DND-41 (cell line): Measurements from ENCODE around the gene LRRC72.

Experiments used
- ATAC-seq: fragments of 200-7000 bp; cut with Tn5 transposase; 3 replicates; pipeline ENCODE4 v1.9.1; 2021; ENCODE audit warnings: low read depth; ENCODE audit not compliant: insufficient read depth
- DNase-seq: peaks from one replicate; pipeline ENCODE4 v3.0.0-alpha.2; 2020
- H2AFZ ChIP-seq: 2 replicates; pipeline ENCODE4 v1.6.0; 2012; ENCODE audit warnings: low read depth, low read length
- H3K27ac ChIP-seq: 2 replicates; pipeline ENCODE4 v1.5.1; 2012; ENCODE audit warnings: low read length, inconsistent platforms
- H3K27me3 ChIP-seq: fragments of 200-600 bp; sonication (generic); 2 replicates; pipeline ENCODE4 v1.6.0; 2012; ENCODE audit warnings: low read length, mild to moderate bottlenecking, inconsistent platforms; ENCODE audit not compliant: insufficient read depth, poor library complexity
- H3K36me3 ChIP-seq: 2 replicates; pipeline ENCODE4 v1.5.1; 2012; ENCODE audit warnings: low read length, inconsistent platforms; ENCODE audit not compliant: insufficient read depth
- H3K4me1 ChIP-seq: 2 replicates; pipeline ENCODE4 v1.5.1; 2012; ENCODE audit warnings: mild to moderate bottlenecking, low read length; ENCODE audit not compliant: insufficient read depth
- H3K4me2 ChIP-seq: 2 replicates; pipeline ENCODE4 v1.6.0; 2012; ENCODE audit warnings: mild to moderate bottlenecking, moderate library complexity, low read length, inconsistent platforms; ENCODE audit not compliant: insufficient read depth
- H3K4me3 ChIP-seq, 2 experiments: fragments of 200-600 bp in 1 of 2; shearing (Covaris generic) in 1 of 2; 2 replicates each; pipeline ENCODE4 v1.5.1; 2012 to 2016; ENCODE audit warnings: inconsistent platforms in 2 of 2, low read length in 2 of 2, mild to moderate bottlenecking in 2 of 2, low read depth in 1 of 2, moderate library complexity in 1 of 2
- H3K79me2 ChIP-seq: 2 replicates; pipeline ENCODE4 v1.6.0; 2012; ENCODE audit warnings: low read length, inconsistent platforms; ENCODE audit not compliant: insufficient read depth
- H3K9ac ChIP-seq: 2 replicates; pipeline ENCODE4 v1.6.0; 2012; ENCODE audit warnings: low read depth, mild to moderate bottlenecking, inconsistent platforms, low read length, moderate library complexity
- H3K9me3 ChIP-seq: 2 replicates; pipeline ENCODE4 v1.5.1; 2012; ENCODE audit warnings: low read length, moderate library complexity, mild to moderate bottlenecking, inconsistent platforms; ENCODE audit not compliant: insufficient read depth, severe bottlenecking
- H4K20me1 ChIP-seq: 2 replicates; pipeline ENCODE4 v1.6.0; 2012; ENCODE audit warnings: low read length; ENCODE audit not compliant: insufficient read depth
- CTCF ChIP-seq: IDR thresholded peaks from 2 replicates; pipeline ENCODE4 v1.5.1; 2012; ENCODE audit warnings: borderline replicate concordance, low read length, moderate library complexity, mild to moderate bottlenecking; ENCODE audit not compliant: poor library complexity, severe bottlenecking; ENCODE audit errors: extremely low read depth
- EZH2 ChIP-seq: IDR thresholded peaks from 3 replicates; pipeline ENCODE4 v1.6.1; 2012; ENCODE audit warnings: borderline replicate concordance, low read depth, mild to moderate bottlenecking, moderate library complexity, low read length, inconsistent platforms; ENCODE audit not compliant: severe bottlenecking

The LRRC72 gene

DNA sequence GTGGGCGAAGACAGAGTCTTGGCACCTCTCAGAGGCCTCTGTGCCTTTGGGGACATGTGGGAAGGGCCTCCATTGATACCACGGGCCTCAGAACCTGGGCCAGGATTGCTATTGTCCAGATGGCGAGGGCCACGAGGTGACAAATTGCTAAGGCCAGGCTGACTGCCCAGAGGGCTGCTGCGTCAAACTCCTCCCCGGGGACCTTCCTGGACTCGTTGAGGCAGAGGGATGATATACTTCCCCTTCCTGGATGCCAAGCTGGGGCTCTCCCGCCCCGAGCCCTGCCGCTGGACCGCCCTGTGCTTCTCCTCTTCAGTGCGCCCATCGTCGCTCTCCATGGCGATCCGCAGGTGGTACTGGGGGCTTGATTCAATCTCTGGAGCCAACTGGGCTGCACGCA, 58.9 kb downstream of the LRRC72 start:
- Histone ChIP-seq H3K4me3 (no peak overlapping the region), H2AFZ (no peak overlapping the region), H3K4me2 (no peak overlapping the region), H3K9me3 (no peaks in the 10 kb centered on the region), H3K4me1 (no peaks in the 10 kb centered on the region), H3K27me3 (no peaks in the 10 kb centered on the region), H3K79me2 (no peaks in the 10 kb centered on the region), H4K20me1 (no peaks in the 10 kb centered on the region), H3K9ac (no peak overlapping the region), H3K27ac (no peak overlapping the region), H3K36me3 (no peaks in the 10 kb centered on the region)
- ATAC-seq (no peak), DNase-seq (no peak)
- no peak for TF ChIP-seq CTCF
- no peak for TF ChIP-seq EZH2

- no peaks in the 10 kb centered on the region for H3K36me3 ChIP-seq
- H2AFZ ChIP-seq: no peak overlapping the region
- H3K4me2 ChIP-seq: no peak overlapping the region
- H3K9me3 ChIP-seq: no peaks in the 10 kb centered on the region
- no peak overlapping the region for H3K9ac ChIP-seq
- no peak for TF ChIP-seq EZH2
- no peak for TF ChIP-seq CTCF
- ATAC-seq: no peak
- no peak overlapping the region for H3K27ac ChIP-seq
- no peak overlapping the region for H3K4me3 ChIP-seq
- no peaks in the 10 kb centered on the region for H4K20me1 ChIP-seq
- DNase-seq: no peak
- H3K4me1 ChIP-seq: no peaks in the 10 kb centered on the region
- no peaks in the 10 kb centered on the region for H3K27me3 ChIP-seq
- H3K79me2 ChIP-seq: no peaks in the 10 kb centered on the region
These were observed 59.7 kb downstream of the LRRC72 start for GRCh38 chr7:16586081-16586874.

- Histone ChIP-seq H3K36me3 (no peaks in the 10 kb centered on the region), H3K27ac (no peak overlapping the region), H3K4me3 (no peak overlapping the region), H3K9me3 (no peaks in the 10 kb centered on the region), H3K27me3 (no peaks in the 10 kb centered on the region), H4K20me1 (no peaks in the 10 kb centered on the region), H2AFZ (no peak overlapping the region), H3K4me1 (no peaks in the 10 kb centered on the region), H3K4me2 (no peak overlapping the region), H3K9ac (no peak overlapping the region), H3K79me2 (no peaks in the 10 kb centered on the region)
- TF ChIP-seq EZH2: no peak
- no peak for TF ChIP-seq CTCF
- ATAC-seq (no peak), DNase-seq (no peak)
These were observed 60.5 kb downstream of the LRRC72 start for GRCh38 chr7:16587129-16587528.
